ENCODE data around the gene MED10.

The MED10 gene

DNA sequence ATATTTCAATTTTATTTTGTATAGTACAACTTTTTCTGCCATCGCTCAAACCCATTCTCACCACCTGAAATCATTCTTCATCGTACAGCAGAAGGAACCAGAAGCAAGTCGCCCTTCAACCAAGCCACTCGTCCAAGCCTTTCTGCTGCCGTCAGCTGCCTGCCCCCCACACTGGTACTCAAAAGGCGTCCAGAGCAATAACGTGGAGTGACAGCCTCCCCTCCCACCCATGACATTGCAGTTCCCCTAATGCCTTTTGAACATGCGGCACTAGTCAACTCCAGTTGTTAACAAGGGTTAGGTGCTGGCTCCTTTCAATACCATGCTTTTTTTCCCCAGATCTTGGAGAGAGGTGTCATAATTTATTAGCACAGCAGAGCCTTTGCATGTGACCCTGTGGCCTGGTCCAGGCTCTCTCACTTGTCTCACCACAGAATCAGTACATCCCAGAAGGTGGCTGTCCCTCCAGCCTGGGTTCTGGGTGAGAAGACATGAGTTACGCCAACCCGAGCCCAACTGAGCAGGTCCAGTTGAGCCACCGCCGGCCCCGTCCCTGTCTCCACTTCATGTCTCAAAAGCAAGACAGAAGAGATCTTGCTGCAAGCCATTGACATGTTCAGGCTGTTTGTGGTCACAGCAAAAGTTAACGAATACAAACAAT is 20.4 kb upstream of the MED10 start:
- no peak for DNase-seq

DNA sequence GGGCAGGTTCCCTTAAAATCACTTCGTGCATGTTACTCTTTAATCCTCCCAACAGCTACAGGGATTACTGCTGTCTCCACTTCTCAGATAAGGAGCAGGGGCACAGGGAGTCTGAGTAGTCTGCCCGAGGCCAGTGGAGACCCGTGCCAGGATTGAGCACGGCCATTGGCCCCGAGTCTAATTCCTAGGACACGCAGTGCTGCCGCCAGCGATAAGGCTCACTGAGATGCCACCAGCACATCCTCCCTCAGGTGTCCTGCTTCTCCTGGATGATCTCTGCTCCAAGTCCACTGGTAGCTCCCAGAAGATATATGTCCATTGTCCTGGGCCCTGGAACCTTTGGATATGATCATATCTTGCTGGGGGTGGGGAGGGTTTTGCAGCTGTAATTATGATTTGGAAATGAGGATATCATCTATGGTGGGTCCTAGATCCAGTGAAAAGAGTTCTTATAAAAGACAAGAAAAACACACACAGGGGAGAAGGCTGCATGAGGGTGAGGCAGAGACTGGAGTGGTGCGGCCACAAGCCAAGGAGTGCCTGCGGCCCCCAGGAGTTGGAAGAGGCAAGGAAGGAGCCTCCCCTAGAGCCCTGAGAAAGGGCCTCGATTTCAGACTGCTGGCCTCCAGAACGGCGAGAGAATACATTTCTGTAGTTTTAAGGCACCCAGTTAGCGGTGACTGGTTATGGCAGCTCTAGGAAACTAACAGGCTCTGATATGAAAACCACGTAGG is 19.4 kb upstream of the MED10 start:
- DNase-seq: no peak

GRCh38 chr5:6396836-6397535 is 18.6 kb upstream of the MED10 start:
- no peak for DNase-seq

DNA sequence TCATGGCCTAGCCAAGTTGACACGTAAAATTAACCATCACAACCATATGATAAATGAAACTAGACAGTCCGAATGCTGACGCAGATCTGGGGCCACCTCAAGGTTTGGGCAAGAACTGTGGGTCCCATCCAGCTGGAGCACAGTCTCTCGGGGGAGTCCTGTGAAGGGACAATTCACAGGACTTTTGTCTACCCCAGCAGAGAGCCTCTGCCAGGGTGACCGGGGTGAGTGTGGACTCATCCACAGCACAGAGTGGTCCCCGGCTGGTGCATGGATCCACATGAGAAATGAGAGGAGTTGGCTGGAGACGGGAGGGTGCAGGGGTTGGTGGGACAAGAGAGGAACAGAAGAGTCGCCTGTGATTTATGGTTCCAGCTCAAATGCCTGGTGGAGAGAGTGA is 17.7 kb upstream of the MED10 start:
- DNase-seq: no peak

DNA sequence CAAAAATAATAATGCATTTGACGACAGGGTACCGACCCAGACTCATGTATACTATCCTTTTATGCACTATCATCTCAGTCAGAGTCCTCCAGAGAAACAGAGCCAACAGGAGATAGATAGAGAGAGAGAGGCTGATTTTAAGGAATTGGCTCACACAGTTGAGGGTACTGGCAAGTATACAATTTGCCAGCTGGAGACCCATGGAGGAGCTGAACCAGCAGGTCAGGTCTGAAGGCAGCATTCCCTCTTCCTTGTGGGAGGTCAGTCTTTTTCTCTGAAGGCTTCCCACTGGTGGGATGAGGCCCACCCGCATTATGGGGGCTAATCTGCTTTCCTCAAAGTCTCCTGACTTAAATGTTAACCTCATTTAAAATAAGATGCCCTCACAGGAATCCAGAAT is 17.3 kb upstream of the MED10 start:
- DNase-seq: no peak

GRCh38 chr5:6395102-6395445 is 16.7 kb upstream of the MED10 start:
- DNase-seq: no peak

DNA sequence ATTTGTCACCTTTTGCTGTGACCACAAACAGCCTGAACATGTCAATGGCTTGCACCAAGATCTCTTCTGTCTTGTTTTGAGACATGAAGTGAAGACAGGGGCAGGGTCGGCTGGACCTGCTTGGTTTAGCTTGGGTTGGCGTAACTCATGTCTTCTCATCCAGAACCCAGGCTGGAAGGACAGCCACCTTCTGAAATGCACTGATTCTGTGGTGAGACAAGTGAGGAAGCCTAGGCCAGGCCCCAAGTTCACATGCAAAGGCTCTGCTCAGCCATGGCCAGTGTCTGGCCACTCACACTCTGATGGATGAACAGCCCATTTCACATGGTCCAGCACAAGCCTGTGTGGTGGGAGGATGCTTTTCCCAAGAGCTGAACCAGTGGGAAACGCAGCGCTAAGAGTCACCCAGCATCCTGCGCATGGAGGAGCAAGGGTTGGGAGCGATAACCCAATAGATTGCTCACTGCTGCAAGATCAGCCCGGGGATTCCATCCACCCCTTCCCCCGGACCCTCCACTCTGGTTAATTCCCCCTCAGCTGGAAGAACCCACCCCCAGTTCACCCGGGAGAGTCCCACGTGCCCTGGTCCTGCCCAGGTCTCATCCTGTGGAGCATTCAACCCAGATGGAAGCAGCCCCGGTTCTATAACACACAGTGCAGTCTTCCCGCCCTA is 16.2 kb upstream of the MED10 start:
- DNase-seq: no peak

GRCh38 chr5:6393596-6394194 is 15.3 kb upstream of the MED10 start:
- DNase-seq: no peak

- no peak for DNase-seq
Measured at GRCh38 chr5:6392561-6392960, 14.2 kb upstream of the MED10 start.

GRCh38 chr5:6391151-6391550 is 12.8 kb upstream of the MED10 start:
- no peak for DNase-seq

GRCh38 chr5:6389946-6390530 is 11.7 kb upstream of the MED10 start:
- no peak for DNase-seq

GRCh38 chr5:6389397-6389796 is 11.1 kb upstream of the MED10 start:
- DNase-seq: no peak

- DNase-seq: no peak
Measured at GRCh38 chr5:6387970-6388369, 9.6 kb upstream of the MED10 start.

GRCh38 chr5:6386271-6386670 is 7.9 kb upstream of the MED10 start:
- no peak for DNase-seq

- DNase-seq: no peak
Measured at GRCh38 chr5:6384856-6385255, 6.5 kb upstream of the MED10 start.

DNA sequence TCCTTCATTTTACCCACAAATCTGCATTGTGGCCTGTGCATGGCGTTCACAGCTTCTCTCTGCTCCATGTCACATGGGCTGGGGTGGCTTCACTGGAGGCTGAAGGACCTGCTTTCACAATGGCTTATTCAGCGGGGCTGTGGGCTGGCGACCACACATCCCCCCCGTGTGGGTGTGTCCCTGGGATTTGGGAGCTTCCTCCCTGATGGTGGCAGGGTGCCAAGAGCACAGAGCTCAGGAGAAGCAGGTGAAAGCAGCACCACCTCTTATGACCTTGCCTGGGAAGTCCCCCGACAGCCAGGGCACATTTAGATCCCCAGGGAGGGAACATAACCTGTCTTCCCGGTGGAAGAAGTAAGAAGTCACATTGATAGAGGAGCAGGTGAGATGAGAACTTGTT is 5.0 kb upstream of the MED10 start:
- no peak for DNase-seq

GRCh38 chr5:6379246-6379645 is 899 bp upstream of the MED10 start:
- DNase-seq: no peak

GRCh38 chr5:6378766-6379103 is 388 bp upstream of the MED10 start:
- DNase-seq: no peak

GRCh38 chr5:6377582-6377904 is 804 bp downstream of the MED10 start:
- no peak for DNase-seq

GRCh38 chr5:6376974-6377520 is 1.3 kb downstream of the MED10 start:
- no peak for DNase-seq

GRCh38 chr5:6373081-6373846 is 5.1 kb downstream of the MED10 start:
- DNase-seq: no peak
